Calu3 (cell line): ENCODE results near the gene NAA15. TPM values are rescaled to one million over a fixed set of nuclear protein-coding genes. Genes with fewer than 3 reads are reported as not detected.
"Not testable (repeated sequence)": the region's sequence is repeated elsewhere in the genome, so short reads cannot be mapped to it uniquely, and the experiment has no call there.

Experiments used
- BruUV-seq: library from RNA; stranded (reverse); fragments of 400-500 nt; replicated peaks from 2 replicates; lab custom pipeline; 2021; lab: Mats Ljungman, UMichigan
- CTCF ChIA-PET: fragments of 300-600 bp; sonication (Branson Sonifier 250); formaldehyde crosslinking; loops from one replicate; lab custom pipeline; 2022; ENCODE audit warnings: antibody characterized with exemption; lab: Charles Lee
- DNase-seq: peaks from one replicate; pipeline ENCODE4 v3.0.0; 2022
- H3K27ac Mint-ChIP-seq: one replicate; pipeline ENCODE4 v1.8.0; 2022; ENCODE audit warnings: mixed read lengths; ENCODE audit not compliant: unreplicated experiment
- H3K27me3 Mint-ChIP-seq: one replicate; pipeline ENCODE4 v1.8.0; 2022; ENCODE audit warnings: mixed read lengths; ENCODE audit not compliant: unreplicated experiment
- H3K36me3 Mint-ChIP-seq: one replicate; pipeline ENCODE4 v1.8.0; 2022; ENCODE audit warnings: mild to moderate bottlenecking, moderate library complexity, mixed read lengths; ENCODE audit not compliant: insufficient read depth, unreplicated experiment
- H3K4me1 Mint-ChIP-seq: one replicate; pipeline ENCODE4 v1.8.0; 2022; ENCODE audit warnings: mild to moderate bottlenecking, low read depth, mixed read lengths; ENCODE audit not compliant: unreplicated experiment
- H3K4me3 Mint-ChIP-seq: one replicate; pipeline ENCODE4 v1.8.0; 2022; ENCODE audit warnings: mild to moderate bottlenecking, low read depth, moderate library complexity, mixed read lengths; ENCODE audit not compliant: unreplicated experiment
- H3K9me3 Mint-ChIP-seq: one replicate; pipeline ENCODE4 v1.8.0; 2022; ENCODE audit warnings: low read depth, mixed read lengths; ENCODE audit not compliant: unreplicated experiment
- CTCF ChIP-seq: fragments of 200-600 bp; IDR thresholded peaks from one replicate; pipeline ENCODE4 v1.8.0; 2022; ENCODE audit warnings: antibody characterized with exemption; ENCODE audit not compliant: unreplicated experiment
- intact Hi-C: fragments of 100-400 bp; cut with micrococcal nuclease; formaldehyde crosslinking; loops from one replicate; pipeline ENCODE4 v1.10.0; 2022; ENCODE audit not compliant: unreplicated experiment
- total RNA-seq: library from RNA; stranded (reverse); gene quantifications from 2 replicates; pipeline ENCODE4 v1.2.3, GENCODE V29; 2022

NAA15 gene
- total RNA-seq, 1 experiment from 2014 or later, result 45.2 TPM

- H3K27me3 Mint-ChIP-seq, result no peaks in the 10 kb centered on the region
- DNase-seq, result no peak
- no peak overlapping the region for H3K27ac Mint-ChIP-seq
- no peaks in the 10 kb centered on the region for H3K9me3 Mint-ChIP-seq
- H3K4me1 Mint-ChIP-seq, result no peaks in the 10 kb centered on the region
- TF ChIP-seq CTCF, result no peak
- H3K36me3 Mint-ChIP-seq, result peaks cover 29% of the 10 kb centered on the region
- CTCF ChIA-PET, result no interaction called here
- BruUV-seq, result no TSS peak
- no peak overlapping the region for H3K4me3 Mint-ChIP-seq
- intact Hi-C loops, result no loop called here
These were observed 3.6 kb downstream of the NAA15 start for GRCh38 chr4:139304920-139305319.

GRCh38 chr4:139311909-139312308 lies 10.6 kb downstream of the NAA15 start:
- CTCF ChIA-PET, result interaction anchor here (0.7 kb wide), 1 partner anchor 12 kb away, joined by 3 read pairs; no protein-coding TSS in a partner anchor

GRCh38 chr4:139312552-139313332 lies 11.4 kb downstream of the NAA15 start:
- BruUV-seq, result no TSS peak
- no peak overlapping the region for H3K27ac Mint-ChIP-seq
- H3K27me3 Mint-ChIP-seq, result no peaks in the 10 kb centered on the region
- no peak for TF ChIP-seq CTCF
- CTCF ChIA-PET, result interaction anchor here (0.7 kb wide), 1 partner anchor 11 kb away, joined by 3 read pairs; no protein-coding TSS in a partner anchor
- peaks cover 8% of the 10 kb centered on the region for H3K36me3 Mint-ChIP-seq
- no peak for DNase-seq
- H3K4me3 Mint-ChIP-seq, result no peak overlapping the region
- H3K4me1 Mint-ChIP-seq, result peaks cover 24% of the 10 kb centered on the region
- H3K9me3 Mint-ChIP-seq, result no peaks in the 10 kb centered on the region
- intact Hi-C loops, result no loop called here

More at GRCh38 chr4:139311909-139312308, 10.6 kb downstream of the NAA15 start:
- H3K36me3 Mint-ChIP-seq, result peaks cover 8% of the 10 kb centered on the region
- no TSS peak for BruUV-seq
- H3K9me3 Mint-ChIP-seq, result no peaks in the 10 kb centered on the region
- intact Hi-C loops, result no loop called here
- H3K4me3 Mint-ChIP-seq, result no peak overlapping the region
- H3K27me3 Mint-ChIP-seq, result no peaks in the 10 kb centered on the region
- no peak for TF ChIP-seq CTCF
- DNase-seq, result no peak
- no peak overlapping the region for H3K27ac Mint-ChIP-seq
- peaks cover 24% of the 10 kb centered on the region for H3K4me1 Mint-ChIP-seq

GRCh38 chr4:139313414-139313813 lies 12.1 kb downstream of the NAA15 start:
- DNase-seq, H3K27me3 Mint-ChIP-seq, BruUV-seq, CTCF ChIA-PET, intact Hi-C loops, H3K9me3 Mint-ChIP-seq, H3K27ac Mint-ChIP-seq, H3K4me3 Mint-ChIP-seq, H3K36me3 Mint-ChIP-seq: not testable (repeated sequence)
- peaks cover 24% of the 10 kb centered on the region for H3K4me1 Mint-ChIP-seq
